ENCODE results near the gene GALNT10.

DNA sequence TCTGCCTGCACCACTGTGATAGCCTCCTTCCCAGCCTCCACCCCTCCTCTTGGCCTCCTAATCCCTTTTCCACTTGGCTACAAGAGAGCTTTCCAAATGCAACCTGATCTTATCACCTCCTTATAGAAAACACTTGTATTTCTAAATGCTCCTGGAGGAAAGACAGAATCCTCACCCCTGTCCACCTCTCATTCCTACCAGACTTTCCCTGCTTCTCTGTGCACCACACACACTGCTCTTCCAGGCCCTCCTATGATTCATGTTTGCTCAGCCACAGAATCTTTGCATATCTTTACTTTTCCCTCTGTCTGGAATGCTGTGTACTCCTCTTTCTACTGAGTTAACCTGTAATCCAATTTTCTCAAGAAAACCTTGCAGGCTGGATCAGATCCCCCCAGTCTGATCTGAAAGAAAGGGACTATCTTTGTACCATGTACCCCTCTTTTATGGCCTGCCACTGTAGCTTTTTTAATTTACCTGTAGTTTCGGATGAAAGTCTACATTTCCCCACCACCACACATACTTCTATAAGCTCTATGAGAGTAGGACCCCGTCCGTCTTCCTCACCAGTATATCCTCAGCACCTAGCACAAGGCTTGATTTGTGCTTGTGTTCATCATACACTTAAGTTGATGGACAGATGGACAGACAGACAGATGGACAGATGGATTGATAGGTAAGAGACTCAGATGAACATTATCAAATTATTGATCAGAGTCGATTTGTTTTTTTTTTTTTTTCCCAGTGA, 95.3 kb downstream of the GALNT10 start:
- no peak for TF ChIP-seq SUZ12 (IDR thresholded peaks at IDR 0.05; ENCODE audit: extremely low read depth, insufficient read depth, insufficient read length)
- TF ChIP-seq YY1 (IDR thresholded peaks at IDR 0.05; ENCODE audit: insufficient read depth, insufficient read length): no peak
- TF ChIP-seq ZNF274 (IDR thresholded peaks at IDR 0.05; ENCODE audit: low read depth, low read length): no peak

All from NT2/D1 (cell line).